VCaP (cell line): ENCODE data around the gene KRT32.

ENCODE experiments used
- H3K27ac ChIP-seq: fragments of 450-650 bp; 2 replicates; pipeline ENCODE4 v1.5.1; 2017
- TF ChIP-seq, protein P1 (sequence below): fragments of 450-650 bp; conservative IDR thresholded peaks from 2 replicates; pipeline ENCODE4 v1.5.1; 2017; ENCODE audit warnings: mild to moderate bottlenecking, moderate library complexity

Gene KRT32

GRCh38 chr17:41466988-41467387 lies at the start of gene KRT32:
Gene KRT32 (minus strand): TSS chr17:41467386. CDS start chr17:41467325, 61 bp downstream.
- no peak within 1 kb of the TSS for H3K27ac ChIP-seq
- TF ChIP-seq, protein P1, sequence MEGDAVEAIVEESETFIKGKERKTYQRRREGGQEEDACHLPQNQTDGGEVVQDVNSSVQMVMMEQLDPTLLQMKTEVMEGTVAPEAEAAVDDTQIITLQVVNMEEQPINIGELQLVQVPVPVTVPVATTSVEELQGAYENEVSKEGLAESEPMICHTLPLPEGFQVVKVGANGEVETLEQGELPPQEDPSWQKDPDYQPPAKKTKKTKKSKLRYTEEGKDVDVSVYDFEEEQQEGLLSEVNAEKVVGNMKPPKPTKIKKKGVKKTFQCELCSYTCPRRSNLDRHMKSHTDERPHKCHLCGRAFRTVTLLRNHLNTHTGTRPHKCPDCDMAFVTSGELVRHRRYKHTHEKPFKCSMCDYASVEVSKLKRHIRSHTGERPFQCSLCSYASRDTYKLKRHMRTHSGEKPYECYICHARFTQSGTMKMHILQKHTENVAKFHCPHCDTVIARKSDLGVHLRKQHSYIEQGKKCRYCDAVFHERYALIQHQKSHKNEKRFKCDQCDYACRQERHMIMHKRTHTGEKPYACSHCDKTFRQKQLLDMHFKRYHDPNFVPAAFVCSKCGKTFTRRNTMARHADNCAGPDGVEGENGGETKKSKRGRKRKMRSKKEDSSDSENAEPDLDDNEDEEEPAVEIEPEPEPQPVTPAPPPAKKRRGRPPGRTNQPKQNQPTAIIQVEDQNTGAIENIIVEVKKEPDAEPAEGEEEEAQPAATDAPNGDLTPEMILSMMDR = no peak

GRCh38 chr17:41516830-41517283 lies 49.7 kb upstream of the KRT32 start:
- H3K27ac ChIP-seq = no peak overlapping the region
- TF ChIP-seq, protein P1 = no peak

DNA sequence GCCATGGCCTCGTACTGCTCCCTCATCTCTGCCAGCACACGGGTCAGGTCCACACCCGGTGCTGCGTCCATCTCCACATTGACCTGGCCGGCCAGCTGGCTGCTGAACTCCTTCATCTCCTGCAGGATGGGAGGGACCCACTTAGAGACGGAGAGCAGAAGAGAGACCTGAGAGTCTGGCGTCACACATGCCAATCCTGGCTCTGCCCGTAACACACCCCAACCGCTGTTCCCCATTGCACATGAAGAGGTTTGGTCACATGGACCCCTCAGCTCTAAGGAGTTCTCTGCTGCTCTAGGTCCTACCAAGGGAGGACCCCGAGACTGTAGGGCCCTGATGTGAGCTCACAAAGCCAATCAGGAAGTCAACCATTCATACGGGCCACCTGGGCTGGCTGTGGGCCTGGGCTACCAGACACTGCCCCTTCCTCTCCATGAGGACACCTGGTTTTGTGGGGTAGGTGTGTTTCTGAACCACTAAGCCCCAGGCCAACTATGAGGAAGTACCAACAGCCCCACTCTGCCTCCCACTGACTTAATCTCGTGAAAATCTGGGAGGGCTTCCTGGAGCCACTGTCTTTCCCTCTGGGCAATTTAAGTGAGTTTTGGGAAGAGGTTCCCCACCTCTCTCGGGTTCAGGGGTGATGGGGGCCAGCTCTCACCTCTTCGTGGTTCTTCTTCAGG lies 49.1 kb upstream of the KRT32 start:
- no peak overlapping the region for H3K27ac ChIP-seq
- TF ChIP-seq, protein P1 = no peak

GRCh38 chr17:41513168-41513547 lies 46.0 kb upstream of the KRT32 start:
- H3K27ac ChIP-seq = no peak overlapping the region
- TF ChIP-seq, protein P1 = no peak

- TF ChIP-seq, protein P1 = no peak
- no peak overlapping the region for H3K27ac ChIP-seq
Measured at GRCh38 chr17:41512546-41513167, 45.5 kb upstream of the KRT32 start.

DNA sequence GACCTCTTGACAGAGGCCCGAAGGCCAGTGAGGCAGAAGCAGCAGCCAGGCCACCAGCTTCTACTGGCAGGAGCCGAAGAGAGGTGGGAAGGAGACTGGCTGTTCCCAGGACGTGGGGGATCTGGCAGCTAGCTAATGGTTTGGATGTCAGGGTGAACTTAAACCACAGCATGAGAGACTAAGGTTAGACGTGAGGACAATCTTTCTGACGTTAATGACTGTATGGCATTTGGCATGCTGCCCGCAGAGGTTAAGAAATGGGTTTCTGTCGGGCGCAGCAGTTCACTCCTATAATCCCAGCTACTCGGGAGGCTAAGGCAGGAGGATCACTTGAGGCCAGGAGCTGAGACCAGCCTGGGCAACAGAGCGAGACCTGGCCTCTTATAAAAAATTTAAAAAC lies 44.5 kb upstream of the KRT32 start:
- H3K27ac ChIP-seq = peak overlapping the region; percentile 50
- TF ChIP-seq, protein P1 = no peak

- TF ChIP-seq, protein P1 = no peak
Measured at GRCh38 chr17:41511116-41511515, 43.9 kb upstream of the KRT32 start.

More at GRCh38 chr17:41511116-41511515, 43.9 kb upstream of the KRT32 start:
- peak overlapping the region; percentile 50 for H3K27ac ChIP-seq
